BE2C (cell line): ENCODE measurements around the gene BBOX1.

Source experiments
- DNase-seq: peaks from one replicate; pipeline ENCODE4 v3.0.0-alpha.2; 2020
- H3K27me3 ChIP-seq: fragments of 250-450 bp; sonication (Bioruptor Pico); 2 replicates; pipeline ENCODE4 v1.5.1; 2020; ENCODE audit warnings: mild to moderate bottlenecking
- H3K36me3 ChIP-seq: fragments of 250-450 bp; sonication (Bioruptor Pico); 2 replicates; pipeline ENCODE4 v1.5.1; 2020; ENCODE audit warnings: mild to moderate bottlenecking
- H3K4me1 ChIP-seq: fragments of 250-450 bp; sonication (Bioruptor Pico); 2 replicates; pipeline ENCODE4 v1.5.1; 2020
- H3K4me3 ChIP-seq: 2 replicates; pipeline ENCODE4 v1.5.1; 2011; ENCODE audit warnings: low read depth, low read length
- H3K9me3 ChIP-seq: fragments of 250-450 bp; sonication (Bioruptor Pico); 2 replicates; pipeline ENCODE4 v1.5.1; 2020
- TF ChIP-seq, protein P1 (sequence below): IDR thresholded peaks from 2 replicates; pipeline ENCODE4 v1.5.1; 2012; ENCODE audit warnings: mild to moderate bottlenecking, low read depth, low read length

The BBOX1 gene

GRCh38 chr11:27108809-27109208 is 68.2 kb downstream of the BBOX1 start:
- no peaks in the 10 kb centered on the region for H3K4me1 ChIP-seq
- no peaks in the 10 kb centered on the region for H3K9me3 ChIP-seq
- H3K27me3 ChIP-seq, result no peaks in the 10 kb centered on the region
- DNase-seq, result no peak
- no peaks in the 10 kb centered on the region for H3K36me3 ChIP-seq
- TF ChIP-seq, protein P1, sequence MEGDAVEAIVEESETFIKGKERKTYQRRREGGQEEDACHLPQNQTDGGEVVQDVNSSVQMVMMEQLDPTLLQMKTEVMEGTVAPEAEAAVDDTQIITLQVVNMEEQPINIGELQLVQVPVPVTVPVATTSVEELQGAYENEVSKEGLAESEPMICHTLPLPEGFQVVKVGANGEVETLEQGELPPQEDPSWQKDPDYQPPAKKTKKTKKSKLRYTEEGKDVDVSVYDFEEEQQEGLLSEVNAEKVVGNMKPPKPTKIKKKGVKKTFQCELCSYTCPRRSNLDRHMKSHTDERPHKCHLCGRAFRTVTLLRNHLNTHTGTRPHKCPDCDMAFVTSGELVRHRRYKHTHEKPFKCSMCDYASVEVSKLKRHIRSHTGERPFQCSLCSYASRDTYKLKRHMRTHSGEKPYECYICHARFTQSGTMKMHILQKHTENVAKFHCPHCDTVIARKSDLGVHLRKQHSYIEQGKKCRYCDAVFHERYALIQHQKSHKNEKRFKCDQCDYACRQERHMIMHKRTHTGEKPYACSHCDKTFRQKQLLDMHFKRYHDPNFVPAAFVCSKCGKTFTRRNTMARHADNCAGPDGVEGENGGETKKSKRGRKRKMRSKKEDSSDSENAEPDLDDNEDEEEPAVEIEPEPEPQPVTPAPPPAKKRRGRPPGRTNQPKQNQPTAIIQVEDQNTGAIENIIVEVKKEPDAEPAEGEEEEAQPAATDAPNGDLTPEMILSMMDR, result no peak
- H3K4me3 ChIP-seq, result no peak overlapping the region

GRCh38 chr11:27111896-27112295 is 71.3 kb downstream of the BBOX1 start:
- H3K4me3 ChIP-seq, result no peak overlapping the region
- no peaks in the 10 kb centered on the region for H3K36me3 ChIP-seq
- no peaks in the 10 kb centered on the region for H3K27me3 ChIP-seq
- H3K9me3 ChIP-seq, result no peaks in the 10 kb centered on the region
- no peak for DNase-seq
- TF ChIP-seq, protein P1, result no peak
- no peaks in the 10 kb centered on the region for H3K4me1 ChIP-seq

DNA sequence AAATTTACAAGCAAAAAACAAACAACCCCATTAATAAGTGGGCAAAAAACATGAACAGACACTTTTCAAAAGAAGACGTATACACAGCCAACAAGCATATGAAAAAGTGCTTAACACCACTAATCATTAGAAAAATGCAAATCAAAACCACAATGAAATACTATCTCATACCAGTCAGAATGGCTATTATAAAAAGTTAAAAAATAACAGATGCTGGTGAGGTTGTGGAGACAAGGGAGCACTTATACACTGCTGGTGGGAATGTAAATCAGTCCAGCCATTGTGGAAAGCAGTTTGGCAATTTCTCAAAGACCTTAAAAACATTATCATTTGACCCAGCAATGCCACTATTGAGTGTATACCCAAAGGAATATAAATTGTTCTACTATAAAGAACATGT is 72.3 kb downstream of the BBOX1 start:
- Histone ChIP-seq H3K27me3 (no peaks in the 10 kb centered on the region), H3K4me1 (no peaks in the 10 kb centered on the region), H3K36me3 (no peaks in the 10 kb centered on the region), H3K9me3 (no peaks in the 10 kb centered on the region), H3K4me3 (no peak overlapping the region)
- no peak for DNase-seq
- TF ChIP-seq, protein P1, result no peak

DNA sequence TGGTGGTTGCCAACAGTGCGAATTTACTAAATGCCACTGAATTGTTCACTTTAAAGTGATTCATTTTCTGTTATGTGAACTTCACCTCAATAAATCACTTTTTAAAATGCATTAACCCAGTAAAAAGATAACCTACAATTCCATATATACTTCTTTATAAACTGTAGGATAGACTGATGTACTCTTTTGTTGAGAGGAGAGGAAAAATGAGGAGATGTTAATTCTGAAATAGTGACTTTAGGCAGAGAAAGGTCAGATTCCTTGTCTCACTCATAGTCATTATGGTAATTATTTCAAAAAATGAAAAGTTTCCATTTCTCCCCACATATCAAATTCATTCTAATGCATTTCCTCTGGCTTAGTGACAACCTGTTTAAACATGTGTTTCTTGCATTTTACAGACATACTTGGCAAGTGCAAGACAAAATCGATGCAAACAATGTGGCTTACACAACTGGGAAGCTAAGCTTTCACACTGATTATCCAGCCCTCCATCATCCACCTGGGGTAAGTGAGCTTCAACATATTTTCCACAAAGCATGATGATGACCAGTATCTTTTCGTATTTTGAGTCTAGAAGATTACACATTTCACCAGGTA is 74.5 kb downstream of the BBOX1 start:
- DNase-seq, result no peak
- Histone ChIP-seq H3K9me3 (no peaks in the 10 kb centered on the region), H3K36me3 (no peaks in the 10 kb centered on the region), H3K4me1 (no peaks in the 10 kb centered on the region), H3K4me3 (no peak overlapping the region), H3K27me3 (no peaks in the 10 kb centered on the region)
- TF ChIP-seq, protein P1, result no peak

DNA sequence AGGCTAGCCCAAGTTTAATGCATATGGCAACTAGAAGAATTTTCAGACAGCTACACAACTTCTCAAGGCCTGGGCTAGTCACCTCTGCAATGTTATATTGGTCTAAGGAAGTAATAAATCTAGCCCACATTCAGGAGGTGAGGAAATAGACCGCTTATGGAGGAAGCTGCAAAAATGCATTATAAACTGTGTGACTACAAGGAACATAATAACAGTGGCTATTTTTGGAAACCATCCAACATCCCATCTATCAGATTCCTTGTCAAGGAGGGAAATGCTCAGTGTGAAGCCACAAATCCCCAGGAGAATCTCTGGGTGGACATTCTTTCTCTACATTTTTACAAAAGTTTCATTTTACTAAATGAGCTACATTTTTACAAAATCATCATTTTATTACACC is 76.1 kb downstream of the BBOX1 start:
- no peak for DNase-seq
- H3K36me3 ChIP-seq, result no peaks in the 10 kb centered on the region

DNA sequence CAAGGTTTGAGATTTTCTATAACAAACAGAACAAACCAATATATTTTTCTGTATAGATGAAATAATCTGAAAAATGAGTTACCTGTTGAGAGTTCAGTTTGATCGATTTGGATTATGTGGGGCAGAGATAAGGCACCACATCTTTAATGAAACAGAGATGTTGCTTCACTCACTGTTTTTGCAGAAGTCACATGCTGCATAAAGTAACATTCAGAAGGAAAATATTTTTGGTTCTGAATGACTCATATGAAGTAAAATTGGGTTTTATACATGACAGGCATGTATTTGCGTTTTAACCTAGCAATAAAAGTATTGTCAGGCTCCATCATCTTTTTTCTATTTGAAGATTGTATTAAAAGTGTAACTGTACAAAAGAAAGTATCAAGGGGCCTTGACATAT is 77.8 kb downstream of the BBOX1 start:
- Histone ChIP-seq H3K4me1 (no peaks in the 10 kb centered on the region), H3K4me3 (no peak overlapping the region), H3K36me3 (no peaks in the 10 kb centered on the region), H3K27me3 (no peaks in the 10 kb centered on the region), H3K9me3 (no peaks in the 10 kb centered on the region)
- DNase-seq, result no peak
- TF ChIP-seq, protein P1, result no peak

More for the DNA sequence above, 76.1 kb downstream of the BBOX1 start:
- Histone ChIP-seq H3K27me3 (no peaks in the 10 kb centered on the region), H3K9me3 (no peaks in the 10 kb centered on the region), H3K4me1 (no peaks in the 10 kb centered on the region), H3K4me3 (no peak overlapping the region)
- TF ChIP-seq, protein P1, result no peak
